ENCODE measurements around the gene FOXL3.
A peak's percentile ranks its signal among the peaks of the same experiment; 100 is the strongest.
"Not testable (repeated sequence)": the region's sequence is repeated elsewhere in the genome, so short reads cannot be mapped to it uniquely, and the experiment has no call there.

Gene FOXL3

GRCh38 chr7:263483-264351 is 26.3 kb upstream of the FOXL3 start:
- DNase-seq (ENCODE audit: low spot score); in situ Hi-C loops (cut with MboI; ENCODE audit: low pct_unique_long_range_greater_than_20kb, low sequenced_read_pairs, unreplicated experiment): not testable (repeated sequence)
- TF ChIP-seq CTCF (IDR thresholded peaks at IDR 0.05; ENCODE audit: extremely low read depth, insufficient read depth, missing control alignments): peak; percentile 66

- no peak for DNase-seq (ENCODE audit: low spot score)
- in situ Hi-C loops (cut with MboI; ENCODE audit: low pct_unique_long_range_greater_than_20kb, low sequenced_read_pairs, unreplicated experiment): no loop called here
- TF ChIP-seq CTCF (IDR thresholded peaks at IDR 0.05; ENCODE audit: extremely low read depth, insufficient read depth, missing control alignments): no peak
These were observed 25.3 kb upstream of the FOXL3 start for GRCh38 chr7:264541-265191.

DNA sequence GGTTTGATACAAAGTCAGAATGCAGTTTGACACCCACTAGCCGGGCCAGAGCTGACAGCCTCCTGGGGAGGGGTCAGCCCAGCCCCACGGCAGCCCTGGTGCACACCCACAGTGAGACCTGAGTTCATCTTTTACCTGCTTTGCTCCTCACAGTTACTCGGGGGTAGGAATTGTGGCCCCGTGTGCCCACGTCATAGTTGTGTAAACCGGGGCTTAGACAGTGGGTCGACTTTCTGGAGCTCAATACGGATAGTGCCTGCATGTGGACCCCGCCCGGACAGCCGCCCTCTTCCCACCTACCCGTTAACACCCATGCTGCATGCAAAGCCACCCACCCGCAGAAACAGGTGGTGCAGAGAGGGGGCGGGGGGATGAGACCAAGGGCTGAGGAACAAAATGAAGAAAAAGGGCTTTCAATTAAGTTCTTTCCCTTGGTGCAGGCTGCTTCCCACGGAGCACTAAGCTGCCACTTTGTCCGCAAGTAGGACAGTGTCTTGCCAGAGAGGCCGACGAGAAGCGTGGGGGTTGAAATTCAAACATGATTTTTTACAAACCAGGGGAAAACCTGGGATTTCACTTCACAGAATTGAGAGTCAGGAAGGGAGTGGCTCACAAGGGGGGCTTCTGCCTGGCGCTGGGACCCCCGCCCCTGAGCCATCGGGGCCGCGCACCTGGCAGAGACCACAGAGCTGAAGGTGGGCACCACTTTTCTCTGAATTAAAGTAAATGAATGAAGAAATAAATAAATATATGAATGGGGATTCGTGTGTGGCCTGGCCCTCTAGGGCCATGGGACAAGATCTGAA is 24.6 kb upstream of the FOXL3 start:
- TF ChIP-seq CTCF (IDR thresholded peaks at IDR 0.05; ENCODE audit: extremely low read depth, insufficient read depth, missing control alignments): no peak
- DNase-seq (ENCODE audit: low spot score): no peak
- in situ Hi-C loops (cut with MboI; ENCODE audit: low pct_unique_long_range_greater_than_20kb, low sequenced_read_pairs, unreplicated experiment): no loop called here

DNA sequence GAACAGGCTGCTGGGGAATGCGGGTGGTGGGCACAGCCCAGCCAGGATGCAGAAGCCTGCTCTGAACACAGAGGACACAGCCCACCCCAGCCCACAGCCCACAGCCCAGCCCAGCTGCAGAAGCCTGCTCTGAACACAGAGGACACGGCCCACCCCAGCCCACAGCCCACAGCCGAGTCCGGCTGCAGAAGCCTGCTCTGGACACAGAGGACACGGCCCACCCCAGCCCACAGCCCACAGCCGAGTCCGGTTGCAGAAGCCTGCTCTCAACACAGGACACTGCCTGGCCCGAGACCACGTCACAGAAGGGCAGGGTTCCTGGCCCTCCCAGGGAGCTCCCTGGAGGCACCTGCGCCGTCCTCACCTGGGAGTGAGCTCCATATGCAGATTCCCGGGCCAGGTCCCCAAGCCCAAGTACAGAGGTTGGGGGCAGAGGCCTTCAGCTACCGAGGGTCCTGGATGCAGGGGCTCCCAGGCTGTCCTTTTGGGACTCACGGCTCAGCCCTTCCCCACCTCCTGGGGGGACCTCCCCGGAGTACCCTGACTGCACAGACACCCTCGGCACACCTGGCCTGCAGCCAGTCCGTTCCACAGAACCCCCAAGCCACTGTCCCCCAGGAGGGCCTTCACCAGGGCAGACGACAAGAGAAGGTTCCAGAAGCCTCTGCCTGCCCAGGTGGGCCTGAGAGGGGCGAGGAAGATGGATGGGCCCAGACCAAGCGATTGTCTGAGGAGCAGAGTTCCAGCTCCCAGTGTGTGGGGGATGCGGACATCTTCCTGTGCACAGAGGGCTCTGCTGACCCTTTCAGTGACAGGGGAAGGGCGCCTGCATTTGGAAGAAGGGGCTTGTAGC is 23.7 kb upstream of the FOXL3 start:
- TF ChIP-seq CTCF (IDR thresholded peaks at IDR 0.05; ENCODE audit: extremely low read depth, insufficient read depth, missing control alignments): no peak
- in situ Hi-C loops (cut with MboI; ENCODE audit: low pct_unique_long_range_greater_than_20kb, low sequenced_read_pairs, unreplicated experiment): no loop called here
- no peak for DNase-seq (ENCODE audit: low spot score)

GRCh38 chr7:266851-267840 is 22.8 kb upstream of the FOXL3 start:
- no peak for DNase-seq (ENCODE audit: low spot score)
- in situ Hi-C loops (cut with MboI; ENCODE audit: low pct_unique_long_range_greater_than_20kb, low sequenced_read_pairs, unreplicated experiment): no loop called here

More at GRCh38 chr7:266851-267840, 22.8 kb upstream of the FOXL3 start:
- peak; percentile 7 for TF ChIP-seq CTCF (IDR thresholded peaks at IDR 0.05; ENCODE audit: extremely low read depth, insufficient read depth, missing control alignments)
